ENCODE measurements around the gene SRSF9. TPM values are rescaled to one million over a fixed set of nuclear protein-coding genes. Genes with fewer than 3 reads are reported as not detected.

SRSF9 gene
- polyA plus RNA-seq, 1 of the 3 experiments (the other 2 are of a cell fraction) = 210 TPM

GRCh38 chr12:120465756-120466155 is 3.8 kb downstream of the SRSF9 start:
- Histone ChIP-seq H3K79me2 (ENCODE audit: insufficient read depth) (peaks cover 77% of the 10 kb centered on the region), H3F3A (replicated peaks; ENCODE audit: insufficient read depth) (peaks cover 29% of the 10 kb centered on the region), H3K27ac (ENCODE audit: low read depth in 2 of 2, low read length in 1 of 2) (no peak overlapping the region), H4K20me1 (ENCODE audit: insufficient read depth) (peaks cover 52% of the 10 kb centered on the region), H3K9ac (no peak overlapping the region), H3K9me2 (no peaks in the 10 kb centered on the region), H3K4me2 (no peak overlapping the region), H3K4me3 (ENCODE audit: low read depth in 2 of 2, low read length in 1 of 2) (no peak overlapping the region), H3K9me3 (no peaks in the 10 kb centered on the region), H3K36me3 (replicated peaks in 1 of 2; ENCODE audit: control insufficient read depth in 1 of 2, insufficient read depth in 2 of 2, low read length in 1 of 2) (peaks cover 50 to 52% of the 10 kb centered on the region in 2 experiments), H2AFZ (ENCODE audit: low read depth) (no peak overlapping the region), H3K4me1 (ENCODE audit: control insufficient read depth in 1 of 2, insufficient read depth in 2 of 2, low read depth in 1 of 2, low read length in 1 of 2) (peaks cover 0 to 8% of the 10 kb centered on the region in 2 experiments; a peak in 1 of 4 replicates), H3K27me3 (ENCODE audit: insufficient read depth) (no peaks in the 10 kb centered on the region)
- ChIA-PET POLR2A (no interaction called here), CTCF (interaction anchor here (0.7 to 5.3 kb wide), 7 partner anchors 8 to 181 kb away, joined by 3 to 52 read pairs (median 8); partner anchors contain the start of gene COX6A1)
- DNase-seq = no peak
- TF ChIP-seq MEF2A (IDR thresholded peaks at IDR 0.05; ENCODE audit: borderline replicate concordance, low read depth) (no peak), EP300 (IDR thresholded peaks at IDR 0.05; ENCODE audit: borderline replicate concordance in 1 of 2, low read depth in 1 of 2, low read length in 1 of 2) (no peak), IRF3 (IDR thresholded peaks at IDR 0.05; ENCODE audit: low read depth, low read length) (no peak), USF1 (IDR thresholded peaks at IDR 0.05; ENCODE audit: borderline replicate concordance, low read depth) (no peak), NFIC (IDR thresholded peaks at IDR 0.05; ENCODE audit: borderline replicate concordance) (no peak), RCOR1 (IDR thresholded peaks at IDR 0.05; ENCODE audit: low read length) (no peak)
- 56% methylated on average over 5 of the region's 5 CpGs for WGBS (ENCODE audit: low lambda C conversion rate)

GRCh38 chr12:120463712-120464111 is 5.8 kb downstream of the SRSF9 start:
- ChIA-PET POLR2A (interaction anchor here (1.2 kb wide), 1 partner anchor 27 kb away, joined by 3 read pairs; no protein-coding TSS in a partner anchor), CTCF (interaction anchor here (1.2 to 1.4 kb wide), 3 partner anchors 11 to 97 kb away, joined by 3 to 7 read pairs (median 4); no protein-coding TSS in a partner anchor)
- TF ChIP-seq REST (IDR thresholded peaks at IDR 0.05; ENCODE audit: low read depth, low read length) (no peak), TCF12 (IDR thresholded peaks at IDR 0.05) (no peak), POLR2AphosphoS5 (IDR thresholded peaks at IDR 0.05; ENCODE audit: low read depth, low read length) (no peak), RCOR1 (IDR thresholded peaks at IDR 0.05; ENCODE audit: low read length) (no peak), SIN3A (IDR thresholded peaks at IDR 0.05; ENCODE audit: borderline replicate concordance, low read depth, low read length) (no peak), ELF1 (IDR thresholded peaks at IDR 0.05) (no peak), YY1 (IDR thresholded peaks at IDR 0.05; ENCODE audit: low read depth) (no peak), FOSL2 (IDR thresholded peaks at IDR 0.05; ENCODE audit: borderline replicate concordance, low read depth) (no peak), SMC3 (IDR thresholded peaks at IDR 0.05; ENCODE audit: low read depth, low read length) (no peak), IRF3 (IDR thresholded peaks at IDR 0.05; ENCODE audit: low read depth, low read length) (no peak)
- Histone ChIP-seq H3K4me3 (ENCODE audit: low read depth in 2 of 2, low read length in 1 of 2) (no peak overlapping the region), H2AFZ (ENCODE audit: low read depth) (no peak overlapping the region), H3K4me1 (ENCODE audit: control insufficient read depth in 1 of 2, insufficient read depth in 2 of 2, low read depth in 1 of 2, low read length in 1 of 2) (peaks cover 0 to 5% of the 10 kb centered on the region in 2 experiments; a peak in 1 of 4 replicates), H3K9me2 (no peaks in the 10 kb centered on the region), H4K20me1 (ENCODE audit: insufficient read depth) (peaks cover 49% of the 10 kb centered on the region), H3K9ac (no peak overlapping the region), H3K27me3 (ENCODE audit: insufficient read depth) (no peaks in the 10 kb centered on the region), H3K4me2 (no peak overlapping the region), H3K27ac (ENCODE audit: low read depth in 2 of 2, low read length in 1 of 2) (no peak overlapping the region), H3F3A (replicated peaks; ENCODE audit: insufficient read depth) (peaks cover 37% of the 10 kb centered on the region), H3K9me3 (no peaks in the 10 kb centered on the region), H3K79me2 (ENCODE audit: insufficient read depth) (peaks cover 64% of the 10 kb centered on the region), H3K36me3 (replicated peaks in 1 of 2; ENCODE audit: control insufficient read depth in 1 of 2, insufficient read depth in 2 of 2, low read length in 1 of 2) (peaks cover 64 to 69% of the 10 kb centered on the region in 2 experiments)
- 91% methylated on average over 5 of the region's 5 CpGs for WGBS (ENCODE audit: low lambda C conversion rate)
- no peak for DNase-seq
